RPMI7951 (cell line): ENCODE results near the gene GPR84. TPM values are rescaled to one million over a fixed set of nuclear protein-coding genes. Genes with fewer than 3 reads are reported as not detected.

Experiments
- DNase-seq: peaks from one replicate; pipeline ENCODE4 v3.0.0-alpha.2; 2012; ENCODE audit warnings: low read depth
- total RNA-seq: library from RNA; depleted of rRNA; stranded (reverse); fragments of >200 nt; shearing (Covaris generic); gene quantifications from 2 replicates; pipeline ENCODE4 v1.2.3, GENCODE V29; 2014; rRNA removed

GPR84 gene
- total RNA-seq: 0.12 TPM in 1 of 2 replicates, not detected in the other

GRCh38 chr12:54364413-54364812 is at the start of gene GPR84:
TSS of gene GPR84 (minus strand) at chr12:54364486. CDS start at chr12:54363851, 635 bp downstream.
- DNase-seq: peak; percentile 32

- peak; percentile 62 for DNase-seq
These were observed 49.3 kb upstream of the GPR84 start for GRCh38 chr12:54413284-54414190.

DNA sequence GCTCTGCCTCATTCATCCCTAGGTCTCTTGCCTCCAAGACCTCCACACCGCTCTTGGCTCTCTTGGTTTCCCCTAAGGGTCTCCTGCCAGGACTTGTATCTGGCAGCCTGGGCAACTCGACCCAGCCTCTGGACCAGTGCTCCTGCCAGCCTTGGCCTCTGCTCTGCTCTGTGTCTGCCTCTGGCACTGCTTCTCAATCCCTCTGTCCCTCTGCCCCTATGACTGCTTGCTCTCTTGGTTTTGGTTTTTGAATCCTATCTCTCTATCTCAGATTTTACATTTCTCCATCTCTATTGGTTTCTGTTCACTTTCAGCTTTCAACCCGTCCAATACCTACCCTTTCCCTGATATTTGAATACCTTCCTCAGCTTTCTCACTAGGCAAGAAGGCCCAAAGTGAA is 48.5 kb upstream of the GPR84 start:
- no peak for DNase-seq

DNA sequence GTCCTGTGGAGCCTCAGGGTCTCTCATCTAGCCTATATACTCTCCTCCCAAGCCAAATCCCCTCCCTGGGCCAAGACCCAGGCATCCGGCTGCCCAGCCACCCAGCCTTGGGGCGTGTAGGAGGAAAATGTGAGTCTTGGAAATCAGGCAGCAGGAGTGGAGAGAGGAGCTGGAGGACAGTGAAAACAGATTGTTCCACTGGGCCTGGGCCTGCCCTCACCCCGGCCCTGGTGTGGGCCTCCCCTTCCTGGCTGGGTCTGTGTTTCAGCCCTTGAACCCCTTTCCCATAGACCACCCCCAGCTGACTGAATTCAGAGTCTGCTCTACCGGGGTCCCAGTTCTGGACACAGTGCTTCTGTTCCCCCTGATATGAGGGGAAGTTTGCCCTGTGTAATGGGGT is 48.1 kb upstream of the GPR84 start:
- DNase-seq: no peak

- peak; percentile 98 for DNase-seq
These were observed 47.3 kb upstream of the GPR84 start for GRCh38 chr12:54411391-54412241.

- DNase-seq: no peak
These were observed 45.0 kb upstream of the GPR84 start for GRCh38 chr12:54409267-54409666.

GRCh38 chr12:54407183-54407905 is 43.1 kb upstream of the GPR84 start:
- DNase-seq: no peak

DNA sequence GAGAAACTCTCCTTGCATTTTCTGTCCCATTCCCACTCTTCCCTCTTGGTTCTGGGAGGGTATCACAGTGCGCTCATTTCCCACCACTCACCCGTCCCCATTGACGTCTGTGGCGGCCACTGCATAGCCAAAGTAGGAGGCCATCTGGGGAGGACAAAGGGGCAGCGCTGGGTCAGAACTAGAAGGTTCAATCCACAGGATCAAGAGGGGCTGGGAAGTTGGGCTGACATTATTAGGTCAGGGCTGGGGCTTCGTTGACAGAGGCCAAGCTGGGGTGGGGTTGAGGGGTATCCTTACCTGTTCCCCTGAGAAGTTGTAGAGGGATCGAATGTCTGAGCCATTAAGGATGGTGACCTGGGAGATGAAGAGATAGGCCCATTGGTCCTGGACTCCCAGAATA is 41.3 kb upstream of the GPR84 start:
- no peak for DNase-seq

DNA sequence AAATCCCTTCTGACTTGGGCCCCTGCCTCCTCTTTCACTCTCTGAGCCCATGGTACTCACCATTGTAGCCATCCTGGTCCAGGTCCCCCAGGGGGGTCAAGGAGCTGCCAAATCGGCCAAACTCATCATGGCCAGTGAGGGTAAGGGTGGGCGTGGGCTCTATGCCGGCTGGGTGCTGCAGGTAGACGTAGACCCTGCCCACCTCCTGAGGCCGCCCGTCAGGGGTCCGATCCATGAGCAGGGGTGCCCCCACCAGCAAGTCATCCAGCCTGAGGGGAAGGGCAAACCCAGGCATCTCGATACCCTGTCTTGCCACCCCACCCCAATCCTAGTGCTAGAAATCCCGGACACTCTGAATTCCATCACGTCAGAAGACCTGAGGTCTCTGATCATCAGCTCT is 40.8 kb upstream of the GPR84 start:
- DNase-seq: no peak

- peak; percentile 30 for DNase-seq
These were observed 40.0 kb upstream of the GPR84 start for GRCh38 chr12:54404061-54405004.

DNA sequence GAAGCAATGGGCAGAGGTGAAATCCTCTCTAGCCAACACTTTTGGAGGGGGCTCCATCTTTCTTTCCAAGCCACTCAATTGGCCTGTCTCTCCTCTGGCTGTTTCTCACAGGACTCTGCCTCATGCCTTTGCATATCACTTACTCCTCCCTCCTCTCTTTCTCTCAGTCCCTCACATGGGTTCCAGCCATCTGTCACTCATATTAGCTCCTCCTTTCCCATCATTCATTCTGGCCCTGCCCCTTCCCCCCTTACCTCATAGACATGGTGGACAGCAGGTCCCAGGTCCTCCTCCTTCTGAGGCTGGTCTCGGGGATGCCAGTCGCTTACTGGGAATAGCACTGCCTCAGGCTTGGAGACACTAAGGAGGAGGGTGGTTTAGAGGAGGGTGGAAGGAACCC is 36.8 kb upstream of the GPR84 start:
- DNase-seq: no peak

GRCh38 chr12:54398995-54399793 is 34.9 kb upstream of the GPR84 start:
- DNase-seq: peak; percentile 75

GRCh38 chr12:54398218-54398617 is 33.9 kb upstream of the GPR84 start:
- no peak for DNase-seq

GRCh38 chr12:54397157-54397556 is 32.9 kb upstream of the GPR84 start:
- DNase-seq: no peak

- no peak for DNase-seq
These were observed 31.3 kb upstream of the GPR84 start for GRCh38 chr12:54395545-54395944.

- DNase-seq: no peak
These were observed 30.7 kb upstream of the GPR84 start for GRCh38 chr12:54394986-54395385.

DNA sequence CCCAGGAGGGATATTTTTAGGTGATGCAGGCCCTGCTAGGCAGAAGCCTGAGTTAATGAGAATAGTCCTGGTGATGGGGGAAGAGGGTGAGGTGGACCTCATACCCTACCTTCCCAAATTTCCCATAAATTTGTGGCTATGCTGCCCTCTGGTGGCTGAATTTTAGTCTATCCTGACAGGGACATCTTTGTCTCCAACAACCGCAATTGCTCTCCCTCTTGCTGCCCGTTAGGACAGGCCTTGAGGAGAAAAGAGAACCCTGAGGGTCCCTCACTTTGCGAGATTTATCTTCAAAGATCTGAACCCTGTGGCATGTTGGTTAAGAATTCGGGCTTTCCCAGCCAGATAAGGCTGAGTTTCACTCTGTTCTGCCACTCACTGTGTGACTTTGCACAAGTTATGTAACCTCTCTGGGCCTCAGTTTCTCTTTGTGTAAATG is 30.0 kb upstream of the GPR84 start:
- DNase-seq: peak; percentile 46

GRCh38 chr12:54393743-54394142 is 29.5 kb upstream of the GPR84 start:
- no peak for DNase-seq

DNA sequence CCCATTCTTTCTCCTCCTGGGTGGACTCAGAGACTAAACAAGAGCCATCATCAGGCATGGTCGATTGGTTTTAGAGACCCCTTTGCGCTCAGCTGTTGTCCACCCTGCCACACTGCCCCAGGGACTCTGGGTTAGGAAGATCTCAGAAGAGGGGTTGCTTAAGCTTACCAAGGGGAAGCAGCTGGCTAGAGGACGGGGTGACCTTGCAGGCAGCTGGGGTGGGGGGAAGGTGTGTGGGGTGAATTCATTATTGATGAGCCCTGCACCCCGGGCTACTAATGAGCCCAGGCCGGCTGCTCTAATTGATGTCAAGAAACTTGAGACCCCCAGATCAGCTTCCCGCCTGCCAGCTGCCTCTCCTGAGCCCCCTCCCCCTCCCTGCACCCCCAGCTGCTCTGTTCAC is 28.9 kb upstream of the GPR84 start:
- DNase-seq: no peak
